ENCODE measurements around the gene NPAS1. TPM values are rescaled to one million over a fixed set of nuclear protein-coding genes. Genes with fewer than 3 reads are reported as not detected.

The NPAS1 gene
- total RNA-seq, 1 donor from 2014 or later = 3.6 TPM

- H3K27ac ChIP-seq (ENCODE audit: low read depth, low read length) = peak overlapping the region; percentile 14
These were observed 15.8 kb downstream of the NPAS1 start for GRCh38 chr19:47035127-47036096.

GRCh38 chr19:47036097-47036651 lies 16.5 kb downstream of the NPAS1 start:
- Mint-ChIP-seq H3K9me3 (ENCODE audit: unreplicated experiment) (peaks cover under 1% of the 10 kb centered on the region), H3K36me3 (ENCODE audit: low read depth, unreplicated experiment) (peaks cover under 1% of the 10 kb centered on the region), H3K4me3 (ENCODE audit: unreplicated experiment) (peak overlapping the region; percentile 81), H3K4me1 (ENCODE audit: low read depth, unreplicated experiment) (peaks cover 6% of the 10 kb centered on the region), H3K27me3 (ENCODE audit: low read depth, unreplicated experiment) (peaks cover 4% of the 10 kb centered on the region), H3K27ac (ENCODE audit: unreplicated experiment) (peak overlapping the region; percentile 53)
- H2AFZ ChIP-seq (ENCODE audit: low read depth, low read length) = peak overlapping the region; percentile 83
- peak overlapping the region; percentile 96 for H3K4me2 ChIP-seq (ENCODE audit: low read length)
- no peaks in the 10 kb centered on the region for H3K36me3 ChIP-seq (ENCODE audit: insufficient read depth, low read length)
- FAIRE-seq (no peak), DNase-seq (ENCODE audit: low read depth) (peak; percentile 13)
- peak overlapping the region; percentile 22 for H3K27ac ChIP-seq (ENCODE audit: low read depth, low read length)
- H4K20me1 ChIP-seq (ENCODE audit: insufficient read depth, low read length) = no peaks in the 10 kb centered on the region
- H3K4me3 ChIP-seq (ENCODE audit: insufficient read depth, low read depth, low read length) = peak overlapping the region; percentile 63
- no peaks in the 10 kb centered on the region for H3K79me2 ChIP-seq (ENCODE audit: insufficient read depth, low read length)
- no peak for TF ChIP-seq EZH2 (IDR thresholded peaks at IDR 0.05; ENCODE audit: insufficient read depth, low read length)
- TF ChIP-seq, protein P1, sequence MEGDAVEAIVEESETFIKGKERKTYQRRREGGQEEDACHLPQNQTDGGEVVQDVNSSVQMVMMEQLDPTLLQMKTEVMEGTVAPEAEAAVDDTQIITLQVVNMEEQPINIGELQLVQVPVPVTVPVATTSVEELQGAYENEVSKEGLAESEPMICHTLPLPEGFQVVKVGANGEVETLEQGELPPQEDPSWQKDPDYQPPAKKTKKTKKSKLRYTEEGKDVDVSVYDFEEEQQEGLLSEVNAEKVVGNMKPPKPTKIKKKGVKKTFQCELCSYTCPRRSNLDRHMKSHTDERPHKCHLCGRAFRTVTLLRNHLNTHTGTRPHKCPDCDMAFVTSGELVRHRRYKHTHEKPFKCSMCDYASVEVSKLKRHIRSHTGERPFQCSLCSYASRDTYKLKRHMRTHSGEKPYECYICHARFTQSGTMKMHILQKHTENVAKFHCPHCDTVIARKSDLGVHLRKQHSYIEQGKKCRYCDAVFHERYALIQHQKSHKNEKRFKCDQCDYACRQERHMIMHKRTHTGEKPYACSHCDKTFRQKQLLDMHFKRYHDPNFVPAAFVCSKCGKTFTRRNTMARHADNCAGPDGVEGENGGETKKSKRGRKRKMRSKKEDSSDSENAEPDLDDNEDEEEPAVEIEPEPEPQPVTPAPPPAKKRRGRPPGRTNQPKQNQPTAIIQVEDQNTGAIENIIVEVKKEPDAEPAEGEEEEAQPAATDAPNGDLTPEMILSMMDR (IDR thresholded peaks at IDR 0.05; ENCODE audit: insufficient read depth, low read depth, low read length) = no peak
- H3K9ac ChIP-seq (ENCODE audit: low read length) = peak overlapping the region; percentile 75
- H3K27me3 ChIP-seq (ENCODE audit: insufficient read depth, low read length) = no peaks in the 10 kb centered on the region
- H3K9me3 ChIP-seq (ENCODE audit: insufficient read depth, low read depth, low read length) = no peaks in the 10 kb centered on the region
- H3K4me1 ChIP-seq (ENCODE audit: insufficient read depth, low read length) = peaks cover 12% of the 10 kb centered on the region

More at GRCh38 chr19:47035127-47036096, 15.8 kb downstream of the NPAS1 start:
- H2AFZ ChIP-seq (ENCODE audit: low read depth, low read length) = peak overlapping the region; percentile 83
- Mint-ChIP-seq H3K36me3 (ENCODE audit: low read depth, unreplicated experiment) (no peaks in the 10 kb centered on the region), H3K27ac (ENCODE audit: unreplicated experiment) (peak overlapping the region; percentile 53), H3K9me3 (ENCODE audit: unreplicated experiment) (no peaks in the 10 kb centered on the region), H3K4me3 (ENCODE audit: unreplicated experiment) (peak overlapping the region; percentile 81), H3K4me1 (ENCODE audit: low read depth, unreplicated experiment) (peaks cover 6% of the 10 kb centered on the region), H3K27me3 (ENCODE audit: low read depth, unreplicated experiment) (peaks cover 8% of the 10 kb centered on the region)
- H3K36me3 ChIP-seq (ENCODE audit: insufficient read depth, low read length) = no peaks in the 10 kb centered on the region
- H3K9ac ChIP-seq (ENCODE audit: low read length) = peak overlapping the region; percentile 75
- TF ChIP-seq EZH2 (IDR thresholded peaks at IDR 0.05; ENCODE audit: insufficient read depth, low read length) = no peak
- TF ChIP-seq, protein P1 (IDR thresholded peaks at IDR 0.05; ENCODE audit: insufficient read depth, low read depth, low read length) = peak; percentile 74
- H3K9me3 ChIP-seq (ENCODE audit: insufficient read depth, low read depth, low read length) = no peaks in the 10 kb centered on the region
- peak overlapping the region; percentile 96 for H3K4me2 ChIP-seq (ENCODE audit: low read length)
- no peaks in the 10 kb centered on the region for H3K27me3 ChIP-seq (ENCODE audit: insufficient read depth, low read length)
- no peaks in the 10 kb centered on the region for H3K79me2 ChIP-seq (ENCODE audit: insufficient read depth, low read length)
- DNase-seq (ENCODE audit: low read depth) = peak; percentile 57
- H3K4me3 ChIP-seq (ENCODE audit: insufficient read depth, low read depth, low read length) = peak overlapping the region; percentile 63
- FAIRE-seq = peak; percentile 34
- H3K4me1 ChIP-seq (ENCODE audit: insufficient read depth, low read length) = peaks cover 12% of the 10 kb centered on the region
- no peaks in the 10 kb centered on the region for H4K20me1 ChIP-seq (ENCODE audit: insufficient read depth, low read length)

Measured in astrocyte (in vitro differentiated cells and primary cell).